IMR-90 (cell line): ENCODE results near the gene C12orf60. TPM values are rescaled to one million over a fixed set of nuclear protein-coding genes. Genes with fewer than 3 reads are reported as not detected.

Experiments
- ATAC-seq: fragments of 200-7000 bp; cut with Tn5 transposase; 2 replicates; pipeline ENCODE4 v1.9.1; 2020; ENCODE audit warnings: low read depth, mild to moderate bottlenecking, moderate library complexity
- BruUV-seq: library from RNA; stranded (reverse); fragments of 400-500 nt; replicated peaks from 2 replicates; lab custom pipeline; 2021; lab: Mats Ljungman, UMichigan
- CTCF ChIA-PET: fragments of 300-600 bp; formaldehyde crosslinking; extraction: SDS; loops from one replicate; lab custom pipeline; 2021; ENCODE audit warnings: antibody characterized with exemption; lab: Yijun Ruan, JAX
- POLR2A ChIA-PET: fragments of 300-600 bp; sonication (Branson Sonifier 250); formaldehyde crosslinking; loops from one replicate; lab custom pipeline; 2022; ENCODE audit warnings: antibody characterized with exemption; ENCODE audit not compliant: unreplicated experiment; lab: Charles Lee
- DNase-seq: peaks from one replicate; pipeline ENCODE4 v3.0.0; 2013
- H2AFZ ChIP-seq: replicated peaks from 2 replicates; pipeline ENCODE3; 2013; ENCODE audit warnings: low read length, mild to moderate bottlenecking; ENCODE audit not compliant: poor library complexity
- H2AK5ac ChIP-seq: 2 replicates; pipeline ENCODE4 v1.6.1; 2013; ENCODE audit warnings: low read depth, low read length, inconsistent platforms
- H2AK9ac ChIP-seq: replicated peaks from 2 replicates; pipeline ENCODE3; 2013; ENCODE audit warnings: mild to moderate bottlenecking, low read depth, low read length, moderate library complexity; ENCODE audit not compliant: poor library complexity
- H2BK120ac ChIP-seq: 2 replicates; pipeline ENCODE4 v1.6.1; 2013; ENCODE audit warnings: low read depth, low read length, inconsistent platforms
- H2BK15ac ChIP-seq: 3 replicates; pipeline ENCODE4 v1.6.1; 2013; ENCODE audit warnings: low read depth, low read length, inconsistent platforms
- H2BK20ac ChIP-seq: 2 replicates; pipeline ENCODE4 v1.6.1; 2013; ENCODE audit warnings: low read depth, mild to moderate bottlenecking, inconsistent platforms, low read length, moderate library complexity
- H2BK5ac ChIP-seq: 2 replicates; pipeline ENCODE4 v1.6.1; 2013; ENCODE audit warnings: mild to moderate bottlenecking, low read depth, low read length, inconsistent platforms; ENCODE audit not compliant: poor library complexity, severe bottlenecking
- H3K14ac ChIP-seq: replicated peaks from 2 replicates; pipeline ENCODE4 v1.6.1; 2013; ENCODE audit warnings: low read depth, low read length, inconsistent platforms
- H3K18ac ChIP-seq: 2 replicates; pipeline ENCODE4 v1.6.1; 2013; ENCODE audit warnings: low read depth, low read length, control low read depth
- H3K23ac ChIP-seq: 2 replicates; pipeline ENCODE4 v1.6.1; 2013; ENCODE audit warnings: low read depth, low read length, inconsistent platforms
- H3K27ac ChIP-seq: 2 replicates; pipeline ENCODE4 v1.5.1; 2013; ENCODE audit warnings: mild to moderate bottlenecking, control low read depth, low read length; ENCODE audit not compliant: insufficient read depth
- H3K27me3 ChIP-seq: 2 replicates; pipeline ENCODE4 v1.6.1; 2013; ENCODE audit warnings: low read length; ENCODE audit not compliant: control insufficient read depth, insufficient read depth
- H3K36me3 ChIP-seq: 2 replicates; pipeline ENCODE4 v1.6.1; 2013; ENCODE audit warnings: low read length, mixed read lengths; ENCODE audit not compliant: control insufficient read depth, insufficient read depth
- H3K4ac ChIP-seq: 2 replicates; pipeline ENCODE4 v1.6.1; 2013; ENCODE audit warnings: low read depth, low read length, inconsistent platforms
- H3K4me1 ChIP-seq: 2 replicates; pipeline ENCODE4 v1.6.1; 2013; ENCODE audit warnings: low read length, mixed read lengths; ENCODE audit not compliant: control insufficient read depth, insufficient read depth
- H3K4me2 ChIP-seq: 2 replicates; pipeline ENCODE4 v1.6.1; 2013; ENCODE audit warnings: low read depth, mild to moderate bottlenecking, control low read depth, low read length, moderate library complexity
- H3K4me3 ChIP-seq: 2 replicates; pipeline ENCODE4 v1.5.1; 2013; ENCODE audit warnings: low read depth, mild to moderate bottlenecking, control low read depth, low read length, moderate library complexity; ENCODE audit not compliant: insufficient read depth
- H3K56ac ChIP-seq: 2 replicates; pipeline ENCODE4 v1.6.1; 2013; ENCODE audit warnings: low read length, inconsistent platforms; ENCODE audit not compliant: insufficient read depth; ENCODE audit errors: extremely low read depth
- H3K79me1 ChIP-seq, 2 experiments: 2 replicates each; pipeline ENCODE4 v1.6.1; 2013; ENCODE audit warnings: low read length in 2 of 2, inconsistent platforms in 1 of 2, low read depth in 1 of 2
- H3K9ac ChIP-seq: 2 replicates; pipeline ENCODE4 v1.6.1; 2013; ENCODE audit warnings: low read depth, low read length, control low read depth
- H3K9me1 ChIP-seq: 2 replicates; pipeline ENCODE4 v1.6.1; 2013; ENCODE audit warnings: low read length, inconsistent platforms; ENCODE audit not compliant: insufficient read depth
- H3K9me3 ChIP-seq: 2 replicates; pipeline ENCODE4 v1.6.1; 2013; ENCODE audit warnings: low read length; ENCODE audit not compliant: control insufficient read depth, insufficient read depth
- H4K20me1 ChIP-seq: 2 replicates; pipeline ENCODE4 v1.6.1; 2013; ENCODE audit warnings: low read length, inconsistent platforms; ENCODE audit not compliant: insufficient read depth
- H4K5ac ChIP-seq: 2 replicates; pipeline ENCODE4 v1.6.1; 2013; ENCODE audit warnings: mild to moderate bottlenecking, low read depth, low read length, control low read depth
- H4K8ac ChIP-seq, 2 experiments: 2 replicates each; pipeline ENCODE4 v1.6.1; 2013; ENCODE audit warnings: low read depth in 2 of 2, low read length in 2 of 2, control low read depth in 1 of 2, inconsistent platforms in 1 of 2
- H4K91ac ChIP-seq: 2 replicates; pipeline ENCODE4 v1.6.1; 2013; ENCODE audit warnings: low read depth, low read length, inconsistent platforms; ENCODE audit not compliant: insufficient read depth
- CEBPB ChIP-seq: IDR thresholded peaks from 2 replicates; pipeline ENCODE4 v1.6.1; 2012; ENCODE audit warnings: low read depth, low read length, improper control_type of control experiment
- CHD1 ChIP-seq: IDR thresholded peaks from 2 replicates; pipeline ENCODE4 v1.6.1; 2012; ENCODE audit warnings: low read depth, low read length, improper control_type of control experiment
- MAFK ChIP-seq: IDR thresholded peaks from 2 replicates; pipeline ENCODE4 v1.6.1; 2012; ENCODE audit warnings: low read depth, low read length, improper control_type of control experiment
- NFE2L2 ChIP-seq: fragments of 150-350 bp; IDR thresholded peaks from 2 replicates; pipeline ENCODE4 v1.6.1; 2016; ENCODE audit warnings: low read depth, mild to moderate bottlenecking, low read length
- POLR2A ChIP-seq: IDR thresholded peaks from 2 replicates; pipeline ENCODE4 v1.6.1; 2012; ENCODE audit warnings: mild to moderate bottlenecking, low read depth, low read length
- RCOR1 ChIP-seq: IDR thresholded peaks from 2 replicates; pipeline ENCODE4 v1.6.1; 2012; ENCODE audit warnings: mild to moderate bottlenecking, low read length, improper control_type of control experiment; ENCODE audit not compliant: insufficient replicate concordance
- RFX5 ChIP-seq: IDR thresholded peaks from 2 replicates; pipeline ENCODE4 v1.8.0; 2012; ENCODE audit warnings: low read depth, mild to moderate bottlenecking, low read length, moderate library complexity
- USF2 ChIP-seq: fragments of 150-350 bp; IDR thresholded peaks from 2 replicates; pipeline ENCODE4 v1.6.1; 2017; ENCODE audit warnings: mild to moderate bottlenecking, antibody characterized with exemption, low read length, low read depth
- dilution Hi-C: fragments of 300-500 bp; cut with HindIII; formaldehyde crosslinking; loops from one replicate; pipeline ENCODE4 v1.14.3; 2018; ENCODE audit warnings: low sequenced_read_pairs; ENCODE audit not compliant: unreplicated experiment
- in situ Hi-C: fragments of 300-500 bp; cut with MboI; formaldehyde crosslinking; loops from 3 replicates; pipeline ENCODE4 v1.14.3; 2019; ENCODE audit warnings: low sequenced_read_pairs, inconsistent platforms, mixed read lengths
- intact Hi-C: fragments of 100-400 bp; cut with micrococcal nuclease; formaldehyde crosslinking; loops from 2 replicates; pipeline ENCODE4 v1.10.0; 2022
- polyA plus RNA-seq, 3 experiments: library from polyadenylated mRNA; depleted of rRNA; stranded (reverse); fragments of >200 nt; gene quantifications; 2 replicates each; pipeline ENCODE4 v1.2.3, GENCODE V29; 2012; ENCODE audit warnings: low replicate concordance in 1 of 3
- total RNA-seq: library from RNA; depleted of rRNA; stranded (reverse); fragments of >200 nt; gene quantifications from 2 replicates; pipeline ENCODE4 v1.2.3, GENCODE V29; 2012

The C12orf60 gene
- total and polyA plus RNA-seq, 2 of the 4 experiments (the other 2 are of a cell fraction): 1.1 TPM

GRCh38 chr12:14860490-14860889 lies 57.0 kb downstream of the C12orf60 start:
- POLR2A ChIA-PET: no interaction called here
- H2BK15ac ChIP-seq: no peak overlapping the region
- dilution Hi-C loops: no loop called here

More at GRCh38 chr12:14860490-14860889, 57.0 kb downstream of the C12orf60 start:
- no peak overlapping the region for H3K4me3 ChIP-seq
- H3K9me3 ChIP-seq: no peaks in the 10 kb centered on the region; the same call in 1 of the 2 replicates
- DNase-seq: no peak
- no peaks in the 10 kb centered on the region for H3K27me3 ChIP-seq
- TF ChIP-seq CEBPB (no peak), RCOR1 (no peak), POLR2A (no peak), USF2 (no peak), RFX5 (no peak), MAFK (no peak), NFE2L2 (no peak), CHD1 (no peak)
- H3K4ac ChIP-seq: no peak overlapping the region
- H2BK120ac ChIP-seq: no peak overlapping the region
- H2AK5ac ChIP-seq: no peak overlapping the region
- H3K4me2 ChIP-seq: no peak overlapping the region
- no peak for ATAC-seq
- H3K14ac ChIP-seq: no peak overlapping the region
- H3K56ac ChIP-seq: no peak overlapping the region
- intact Hi-C loops (no loop called here), in situ Hi-C loops (no loop called here)
- H3K36me3 ChIP-seq: no peaks in the 10 kb centered on the region
- H3K9ac ChIP-seq: no peak overlapping the region
- no peak overlapping the region for H3K27ac ChIP-seq
- no peaks in the 10 kb centered on the region for H3K9me1 ChIP-seq
- no peak overlapping the region for H2AFZ ChIP-seq
- H2BK20ac ChIP-seq: no peak overlapping the region
- no peak overlapping the region for H4K8ac ChIP-seq
- no peaks in the 10 kb centered on the region for H3K4me1 ChIP-seq
- no peak overlapping the region for H2BK5ac ChIP-seq
- H3K18ac ChIP-seq: no peak overlapping the region
- H4K5ac ChIP-seq: no peak overlapping the region
- no peak overlapping the region for H4K91ac ChIP-seq
- CTCF ChIA-PET: interaction anchor here (1.1 kb wide), 1 partner anchor 9 kb away, joined by 5 read pairs; no protein-coding TSS in a partner anchor
- no TSS peak for BruUV-seq
- H4K20me1 ChIP-seq: no peaks in the 10 kb centered on the region
- H2AK9ac ChIP-seq: no peak overlapping the region
- no peaks in the 10 kb centered on the region for H3K79me1 ChIP-seq
- no peak overlapping the region for H3K23ac ChIP-seq
